Memory B cell (primary cell): ENCODE results near the gene DPH6.

Experiments
- ATAC-seq: fragments of 150-1000 bp; cut with Tn5 transposase; 2 replicates; pipeline ENCODE4 v1.10.0; 2021; ENCODE audit warnings: low read depth, mild to moderate bottlenecking, moderate library complexity
- DNase-seq, 2 donors: peaks; one replicate each; pipeline ENCODE4 v3.0.0; 2022; ENCODE audit warnings: low spot score in 2 of 2
- H3K27ac Mint-ChIP-seq: one replicate; pipeline ENCODE4 v1.8.0; 2022; ENCODE audit warnings: mild to moderate bottlenecking, moderate library complexity, mixed read lengths
- H3K27me3 Mint-ChIP-seq: one replicate; pipeline ENCODE4 v1.8.0; 2022; ENCODE audit warnings: mixed read lengths
- H3K36me3 Mint-ChIP-seq: one replicate; pipeline ENCODE4 v1.8.0; 2022; ENCODE audit warnings: mild to moderate bottlenecking, mixed read lengths
- H3K4me1 Mint-ChIP-seq: one replicate; pipeline ENCODE4 v1.8.0; 2022; ENCODE audit warnings: mixed read lengths
- H3K4me3 Mint-ChIP-seq: one replicate; pipeline ENCODE4 v1.8.0; 2022; ENCODE audit warnings: mild to moderate bottlenecking, moderate library complexity, mixed read lengths
- H3K9me3 Mint-ChIP-seq: one replicate; pipeline ENCODE4 v1.8.0; 2022; ENCODE audit warnings: mixed read lengths

The DPH6 gene

DNA sequence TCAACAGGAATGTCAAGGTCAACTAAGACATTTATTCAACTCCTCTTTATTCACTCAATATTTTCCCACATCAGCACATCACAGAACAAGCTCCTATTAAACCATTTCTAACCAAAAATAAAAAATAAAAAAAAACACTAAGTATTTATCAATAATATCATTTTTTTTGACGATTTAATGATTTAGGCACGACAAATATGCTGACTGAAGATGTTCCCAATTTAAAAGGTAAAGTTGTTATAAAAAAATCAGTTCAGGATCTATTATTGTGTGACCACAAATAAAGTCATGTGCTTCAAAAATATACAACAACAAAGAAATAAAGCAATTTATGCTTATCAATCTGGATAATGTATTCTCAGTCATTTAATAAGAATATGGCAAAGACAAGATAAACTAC lies 16.2 kb downstream of the DPH6 start:
- Mint-ChIP-seq H3K27ac (no peak overlapping the region), H3K9me3 (peaks cover 9% of the 10 kb centered on the region), H3K27me3 (no peaks in the 10 kb centered on the region), H3K4me1 (peaks cover 9% of the 10 kb centered on the region), H3K4me3 (no peak overlapping the region), H3K36me3 (peaks cover 40% of the 10 kb centered on the region)
- ATAC-seq = no peak
- DNase-seq = no peak

DNA sequence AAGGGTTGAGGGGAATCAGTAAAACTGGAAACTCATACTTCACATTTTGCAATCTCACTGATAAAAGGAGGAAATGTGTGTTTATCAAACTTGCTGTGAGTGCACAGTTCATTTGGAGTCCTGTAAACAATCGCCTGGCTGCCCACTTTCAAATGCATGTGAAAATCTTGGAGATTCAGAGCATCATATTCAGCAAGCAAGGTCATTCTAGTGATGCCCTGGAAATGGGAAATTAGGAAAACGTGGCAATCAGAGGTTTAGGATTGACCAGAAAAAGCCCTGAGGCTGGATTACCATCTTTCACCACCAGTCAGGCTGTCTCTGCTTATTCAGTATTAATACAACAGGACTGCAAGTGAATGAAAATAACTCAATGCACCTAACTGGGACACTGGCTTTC lies 23.9 kb downstream of the DPH6 start:
- DNase-seq = no peak
- ATAC-seq = no peak
- Mint-ChIP-seq H3K27me3 (no peaks in the 10 kb centered on the region), H3K4me3 (no peak overlapping the region), H3K9me3 (no peaks in the 10 kb centered on the region), H3K4me1 (peaks cover 2% of the 10 kb centered on the region), H3K36me3 (peaks cover 2% of the 10 kb centered on the region), H3K27ac (no peak overlapping the region)

DNA sequence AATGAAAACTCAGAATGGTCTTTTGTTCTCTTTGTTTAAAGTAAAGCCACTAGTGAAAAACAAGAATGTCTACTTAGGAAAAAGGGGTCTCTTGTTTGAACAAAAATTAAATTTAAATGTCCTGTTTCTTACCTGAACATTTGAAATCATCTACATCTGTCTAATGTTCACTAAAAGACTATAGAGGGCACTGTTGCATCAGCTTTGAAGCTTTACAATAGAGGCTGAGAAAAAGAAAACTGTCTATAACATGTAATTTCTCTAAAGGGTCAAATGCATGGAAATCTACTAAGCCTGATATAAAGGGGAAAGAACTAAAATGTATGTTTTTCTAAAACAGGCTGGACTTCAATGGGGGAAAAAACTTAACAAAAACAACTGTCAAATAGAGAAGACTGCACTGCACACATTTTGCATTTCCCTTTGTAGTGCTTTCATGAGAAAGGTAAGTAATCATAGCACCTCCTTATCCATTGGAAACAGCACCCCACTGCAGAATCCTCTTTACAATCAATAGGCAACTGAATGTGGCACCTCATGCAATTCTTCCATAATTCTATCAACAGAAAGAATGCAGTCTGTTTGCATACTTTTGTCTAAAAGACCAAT lies 26.3 kb downstream of the DPH6 start:
- H3K27me3 Mint-ChIP-seq = no peaks in the 10 kb centered on the region

DNA sequence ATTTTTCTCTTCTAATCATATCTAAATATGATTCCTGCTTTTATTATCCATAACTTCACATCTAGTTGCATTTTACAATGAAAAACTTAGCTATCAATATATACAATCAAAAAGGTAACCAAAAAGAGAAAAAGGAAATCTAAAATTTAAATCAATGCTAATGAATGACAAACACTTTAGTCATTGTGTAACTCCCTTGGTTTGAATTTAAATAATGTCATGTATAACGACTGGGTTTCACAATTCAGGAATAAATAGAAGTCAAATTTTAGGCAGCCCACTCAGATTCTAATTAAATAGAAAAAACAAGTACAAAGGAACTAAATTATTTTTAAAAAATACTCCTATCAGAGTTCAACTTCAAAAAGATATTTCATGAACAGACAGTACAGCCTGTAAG lies 26.9 kb downstream of the DPH6 start:
- ATAC-seq (no peak), DNase-seq (no peak)
- no peaks in the 10 kb centered on the region for H3K36me3 Mint-ChIP-seq
- H3K4me3 Mint-ChIP-seq = no peak overlapping the region
- H3K9me3 Mint-ChIP-seq = no peaks in the 10 kb centered on the region
- H3K27ac Mint-ChIP-seq = no peak overlapping the region
- no peaks in the 10 kb centered on the region for H3K27me3 Mint-ChIP-seq
- no peaks in the 10 kb centered on the region for H3K4me1 Mint-ChIP-seq

More for the DNA sequence above, 26.3 kb downstream of the DPH6 start:
- Mint-ChIP-seq H3K27ac (no peak overlapping the region), H3K36me3 (no peaks in the 10 kb centered on the region), H3K4me1 (no peaks in the 10 kb centered on the region), H3K9me3 (no peaks in the 10 kb centered on the region), H3K4me3 (no peak overlapping the region)
- peak; percentile 62 for ATAC-seq
- DNase-seq = peak in 1 of 2 donors; percentile 25

DNA sequence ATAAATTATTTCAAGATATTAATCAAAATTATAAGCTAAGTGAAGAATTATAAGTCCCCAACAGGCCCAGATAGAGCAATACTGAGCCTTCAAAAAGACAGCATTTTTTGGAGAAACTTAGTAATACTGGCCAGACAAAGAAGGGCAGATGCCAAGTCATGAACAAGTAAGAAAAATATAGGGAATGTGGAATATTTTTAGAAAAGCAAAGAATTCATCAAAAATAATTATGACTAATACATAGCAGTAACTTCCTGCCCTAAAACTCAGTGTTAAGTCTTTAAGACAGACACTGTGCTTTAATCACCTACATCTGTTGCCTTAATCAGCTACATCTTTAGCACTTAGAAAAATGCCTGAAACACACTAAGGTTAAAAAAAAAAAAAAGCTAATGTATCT lies 31.2 kb downstream of the DPH6 start:
- ATAC-seq (no peak), DNase-seq (no peak)
- no peak overlapping the region for H3K4me3 Mint-ChIP-seq
- H3K27ac Mint-ChIP-seq = no peak overlapping the region
- no peaks in the 10 kb centered on the region for H3K4me1 Mint-ChIP-seq
- H3K9me3 Mint-ChIP-seq = no peaks in the 10 kb centered on the region
- no peaks in the 10 kb centered on the region for H3K36me3 Mint-ChIP-seq
- no peaks in the 10 kb centered on the region for H3K27me3 Mint-ChIP-seq

DNA sequence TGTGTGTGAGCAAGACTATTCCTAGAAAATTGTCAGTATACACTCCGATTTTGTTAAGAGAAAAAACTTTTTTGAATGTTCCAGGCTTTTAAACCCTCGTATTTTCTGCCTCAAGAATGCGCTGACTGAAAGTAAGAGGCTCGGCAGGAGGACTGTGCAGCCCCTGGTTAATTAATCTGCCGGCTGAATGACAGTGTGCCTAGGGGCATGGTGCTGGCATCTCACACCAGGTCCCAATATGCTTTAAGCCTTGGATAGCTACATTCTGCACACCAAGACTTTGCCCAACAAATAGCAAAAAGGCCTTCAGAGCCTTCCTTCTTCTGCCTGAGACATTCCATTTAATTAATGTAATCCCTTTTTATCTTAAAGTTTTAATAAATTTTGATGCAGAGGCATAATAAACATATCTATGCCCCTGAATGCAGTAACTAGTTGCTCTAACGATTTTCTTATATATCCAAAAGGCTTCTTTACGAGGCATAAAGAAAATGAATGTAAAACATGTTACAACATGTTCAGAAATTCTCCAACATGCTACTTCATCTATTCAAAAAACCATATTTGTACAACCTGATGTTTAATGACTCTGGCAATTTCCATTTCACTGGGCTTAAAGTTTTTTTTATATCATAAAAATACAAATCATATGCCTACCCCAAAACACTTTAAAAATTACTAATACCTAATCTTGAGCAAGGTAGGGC lies 37.9 kb downstream of the DPH6 start:
- no peaks in the 10 kb centered on the region for H3K9me3 Mint-ChIP-seq

DNA sequence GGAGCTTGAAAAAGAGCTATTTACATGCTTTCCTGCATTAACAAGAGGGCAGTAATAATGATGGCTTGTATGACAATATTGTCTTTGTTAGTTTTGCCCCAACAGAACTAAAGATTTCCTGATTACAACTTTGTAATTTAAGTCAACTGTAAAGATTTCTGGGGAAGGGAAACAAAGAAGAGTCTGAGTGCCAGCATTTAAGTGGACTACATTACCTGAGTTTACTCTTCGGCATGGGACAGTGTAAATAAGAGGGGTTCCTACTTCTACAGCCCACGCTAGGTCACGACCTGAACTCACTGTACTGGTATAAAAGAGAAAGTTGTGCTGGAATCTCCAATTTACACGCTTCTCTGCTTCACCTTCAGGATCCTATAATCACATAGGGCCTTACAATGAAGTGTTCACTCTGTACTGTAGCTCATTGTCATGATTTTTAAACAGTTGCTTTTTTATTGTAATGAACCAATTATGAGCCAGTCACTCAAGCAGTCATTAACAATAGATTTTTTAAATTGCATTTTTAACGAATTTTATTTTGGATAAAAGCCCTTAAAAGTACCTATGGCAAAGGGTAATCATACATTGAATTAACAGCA lies 39.6 kb downstream of the DPH6 start:
- Mint-ChIP-seq H3K9me3 (no peaks in the 10 kb centered on the region), H3K36me3 (no peaks in the 10 kb centered on the region), H3K27me3 (no peaks in the 10 kb centered on the region), H3K4me3 (no peak overlapping the region), H3K27ac (no peak overlapping the region), H3K4me1 (no peaks in the 10 kb centered on the region)
- no peak for ATAC-seq
- no peak for DNase-seq

More for the DNA sequence above, 37.9 kb downstream of the DPH6 start:
- Mint-ChIP-seq H3K27me3 (no peaks in the 10 kb centered on the region), H3K36me3 (no peaks in the 10 kb centered on the region), H3K27ac (no peak overlapping the region), H3K4me1 (no peaks in the 10 kb centered on the region), H3K4me3 (no peak overlapping the region)
- DNase-seq = no peak
- ATAC-seq = no peak

DNA sequence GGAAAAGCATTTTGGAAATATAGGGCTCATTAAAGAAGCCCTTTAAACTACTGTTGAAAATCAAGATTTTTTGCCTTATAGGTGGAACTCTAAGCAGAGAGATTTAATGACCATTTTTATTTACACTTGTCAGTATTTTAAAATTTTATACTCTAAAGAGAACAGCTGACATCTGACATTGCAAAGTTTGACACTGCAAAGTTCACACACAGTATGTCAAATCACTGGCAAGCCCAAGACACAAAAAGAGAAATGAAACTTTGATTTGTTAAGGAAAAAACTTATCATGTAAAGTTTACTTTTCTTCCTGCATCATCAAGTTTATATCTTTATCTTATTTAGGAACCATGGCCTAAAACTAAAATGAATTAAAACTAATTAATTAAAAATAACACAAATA lies 40.2 kb downstream of the DPH6 start:
- peak overlapping the region; percentile 67 for H3K27ac Mint-ChIP-seq
- H3K4me3 Mint-ChIP-seq = no peak overlapping the region
- no peak for DNase-seq
- H3K9me3 Mint-ChIP-seq = no peaks in the 10 kb centered on the region
- no peaks in the 10 kb centered on the region for H3K4me1 Mint-ChIP-seq
- H3K36me3 Mint-ChIP-seq = peaks cover 4% of the 10 kb centered on the region
- ATAC-seq = peak; percentile 45
- H3K27me3 Mint-ChIP-seq = no peaks in the 10 kb centered on the region

DNA sequence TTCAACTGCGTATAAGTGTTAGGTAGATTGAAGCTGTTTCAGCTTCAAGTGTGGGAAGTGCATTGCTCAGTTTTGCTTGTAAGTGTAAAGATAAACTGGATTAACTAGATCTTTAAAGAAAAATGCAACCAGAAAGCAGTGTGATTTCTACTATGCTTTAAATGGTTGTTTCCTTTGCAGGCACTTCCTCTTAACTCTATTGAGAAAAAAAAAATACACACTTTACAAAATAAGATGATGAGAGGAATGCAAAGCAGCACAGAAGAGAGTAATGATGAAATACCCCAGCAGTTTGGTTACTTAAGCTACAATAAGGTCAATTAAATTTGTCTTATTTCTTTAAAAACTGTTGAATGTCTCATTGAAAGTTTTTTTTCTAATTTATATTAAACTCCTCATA lies 40.8 kb downstream of the DPH6 start:
- Mint-ChIP-seq H3K4me3 (no peak overlapping the region), H3K9me3 (no peaks in the 10 kb centered on the region), H3K36me3 (peaks cover 4% of the 10 kb centered on the region), H3K27ac (peak overlapping the region; percentile 67), H3K27me3 (no peaks in the 10 kb centered on the region), H3K4me1 (no peaks in the 10 kb centered on the region)
- no peak for ATAC-seq
- no peak for DNase-seq

DNA sequence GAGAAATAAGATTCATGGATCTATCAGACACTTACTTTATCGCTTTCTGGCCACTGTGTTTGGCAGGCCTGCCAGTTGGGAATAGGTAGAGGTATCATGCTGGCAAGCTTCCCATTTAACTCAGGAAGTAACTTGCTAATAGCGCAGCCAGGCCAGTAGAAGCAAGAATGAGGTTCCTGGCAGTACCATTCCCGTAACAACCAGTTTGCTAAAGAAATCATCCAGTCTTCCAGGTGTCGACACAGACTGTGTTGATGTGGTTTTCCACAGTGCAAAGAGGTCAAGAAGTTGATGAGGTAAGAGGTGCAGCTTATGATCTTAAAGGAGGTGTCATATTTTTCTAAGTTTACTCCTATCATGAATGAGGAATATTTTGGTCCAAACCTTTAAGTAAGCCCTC lies 46.2 kb downstream of the DPH6 start:
- Mint-ChIP-seq H3K36me3 (peaks cover 4% of the 10 kb centered on the region), H3K27ac (no peak overlapping the region), H3K4me1 (peaks cover 5% of the 10 kb centered on the region), H3K4me3 (no peak overlapping the region), H3K27me3 (no peaks in the 10 kb centered on the region), H3K9me3 (no peaks in the 10 kb centered on the region)
- DNase-seq (no peak), ATAC-seq (no peak)

DNA sequence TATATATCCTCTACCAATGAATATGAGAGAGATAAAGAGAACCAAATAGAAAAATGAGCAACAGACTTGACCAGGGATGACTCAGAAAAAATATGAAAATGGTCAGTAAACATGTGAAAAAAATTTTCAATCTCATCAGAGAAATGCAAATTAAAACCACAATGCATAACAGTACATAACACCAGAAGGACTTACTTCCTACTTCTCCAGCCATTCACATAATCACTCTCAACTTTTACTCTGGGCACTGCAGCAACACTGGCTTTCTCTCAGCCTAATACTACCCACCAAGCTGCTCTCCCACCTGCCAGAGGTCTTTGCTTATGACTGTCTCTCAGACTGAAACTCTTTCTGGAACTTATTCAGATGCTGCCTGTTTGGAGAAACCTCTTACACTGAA lies 49.4 kb downstream of the DPH6 start:
- Mint-ChIP-seq H3K4me1 (peaks cover 5% of the 10 kb centered on the region), H3K36me3 (peaks cover 6% of the 10 kb centered on the region), H3K27me3 (no peaks in the 10 kb centered on the region), H3K9me3 (no peaks in the 10 kb centered on the region), H3K4me3 (no peak overlapping the region), H3K27ac (no peak overlapping the region)
- DNase-seq (peak in 1 of 2 donors; percentile 1), ATAC-seq (peak; percentile 97)

DNA sequence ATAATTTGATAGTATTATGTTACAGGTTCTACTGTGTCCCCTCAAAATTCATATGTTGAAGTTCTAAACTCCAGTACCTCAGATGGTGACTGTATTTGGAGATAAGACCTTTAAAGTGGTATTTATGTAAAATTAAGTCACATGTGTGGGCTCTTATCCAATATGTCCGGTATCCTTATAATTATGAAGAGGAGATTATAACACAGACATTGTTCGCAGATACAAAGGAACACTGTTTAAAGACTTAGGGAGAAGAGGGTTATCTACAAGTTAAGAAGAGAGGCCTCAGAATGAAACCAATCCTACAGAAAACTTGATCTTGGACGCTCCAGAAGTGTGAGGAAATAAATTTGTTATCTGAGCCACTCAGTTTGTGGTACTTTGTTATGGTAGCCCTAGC lies 50.9 kb downstream of the DPH6 start:
- H3K36me3 Mint-ChIP-seq = peaks cover 3% of the 10 kb centered on the region

DNA sequence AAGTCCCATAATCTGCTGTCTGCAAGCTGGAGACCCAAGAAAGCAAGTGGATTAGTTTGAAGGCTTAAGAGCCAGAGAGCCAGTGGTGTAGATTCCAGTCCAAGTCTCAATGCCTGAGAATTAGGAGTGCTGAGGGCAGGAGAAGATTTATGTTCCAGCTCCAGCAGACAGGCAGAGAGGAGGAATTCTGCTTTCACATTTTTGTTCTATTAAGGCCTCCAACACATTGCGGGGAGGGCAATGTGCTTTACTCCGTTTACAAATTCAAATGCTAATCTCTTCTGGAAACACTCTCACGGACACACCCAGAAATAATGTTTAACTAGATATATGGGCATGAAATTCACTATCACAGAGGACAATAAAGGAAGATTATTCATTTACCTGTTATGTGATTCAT lies 54.0 kb downstream of the DPH6 start:
- Mint-ChIP-seq H3K4me1 (peaks cover 5% of the 10 kb centered on the region), H3K9me3 (peaks cover 7% of the 10 kb centered on the region), H3K36me3 (peaks cover 18% of the 10 kb centered on the region), H3K4me3 (no peak overlapping the region), H3K27me3 (no peaks in the 10 kb centered on the region), H3K27ac (no peak overlapping the region)
- DNase-seq = no peak
- no peak for ATAC-seq

More for the DNA sequence above, 50.9 kb downstream of the DPH6 start:
- Mint-ChIP-seq H3K27ac (no peak overlapping the region), H3K4me1 (peaks cover 5% of the 10 kb centered on the region), H3K9me3 (no peaks in the 10 kb centered on the region), H3K27me3 (no peaks in the 10 kb centered on the region), H3K4me3 (no peak overlapping the region)
- ATAC-seq (no peak), DNase-seq (no peak)

DNA sequence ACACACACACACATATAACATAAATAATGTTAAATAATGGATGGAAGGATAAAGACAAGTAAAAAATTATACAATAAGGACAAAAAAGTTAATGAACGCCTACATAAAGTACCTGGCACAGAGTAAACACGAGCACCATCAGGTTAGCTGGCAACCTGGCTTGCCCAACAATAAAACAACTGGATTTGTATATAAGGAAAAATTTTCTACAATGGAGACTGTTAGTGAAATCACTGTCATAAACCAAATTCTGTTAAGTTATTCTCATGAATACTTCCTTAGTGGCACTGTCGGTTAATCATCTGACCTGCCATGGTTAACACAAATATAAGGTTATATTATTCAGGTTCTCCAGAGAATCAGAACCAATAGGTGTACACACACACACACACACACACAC lies 54.8 kb downstream of the DPH6 start:
- Mint-ChIP-seq H3K9me3 (peaks cover 12% of the 10 kb centered on the region), H3K27me3 (no peaks in the 10 kb centered on the region), H3K36me3 (peaks cover 23% of the 10 kb centered on the region), H3K27ac (no peak overlapping the region), H3K4me1 (no peaks in the 10 kb centered on the region), H3K4me3 (no peak overlapping the region)
- ATAC-seq = no peak
- no peak for DNase-seq

DNA sequence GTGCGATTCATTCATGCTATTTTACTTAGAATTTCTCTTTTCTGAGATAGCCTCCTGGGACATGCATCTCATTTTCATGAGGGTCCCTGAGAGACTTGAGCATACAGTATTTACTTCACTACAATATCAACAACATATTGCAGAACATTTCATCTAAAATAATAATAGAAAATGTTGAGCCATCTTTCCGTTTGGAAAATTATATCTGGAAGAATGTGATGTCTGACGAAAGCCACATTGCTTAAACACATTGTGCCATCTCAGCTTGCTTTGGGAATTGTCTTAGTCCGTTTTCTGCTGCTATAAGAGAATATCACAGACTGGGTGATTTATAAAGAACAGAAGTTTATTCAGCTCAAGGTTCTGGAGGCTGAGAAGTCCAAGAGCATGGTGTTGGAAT lies 55.5 kb downstream of the DPH6 start:
- Mint-ChIP-seq H3K4me1 (no peaks in the 10 kb centered on the region), H3K36me3 (peaks cover 29% of the 10 kb centered on the region), H3K27ac (no peak overlapping the region), H3K27me3 (no peaks in the 10 kb centered on the region), H3K4me3 (no peak overlapping the region), H3K9me3 (peaks cover 16% of the 10 kb centered on the region)
- ATAC-seq = no peak
- no peak for DNase-seq
